Adrenal gland (tissue), 5 donors: ENCODE data around the gene KRTAP10-3.

Source experiments
- CTCF ChIP-seq, 6 experiments: fragments of 450-650 bp in 4 of 6; fragments of 200-600 bp in 2 of 6; sonication (generic) in 1 of 6; IDR thresholded peaks; 1 replicate in 5 of 6; 2 replicates in 1 of 6; pipeline versions ENCODE4 v1.5.1 to v1.8.0; 2016 to 2021; ENCODE audit warnings: antibody characterized with exemption in 6 of 6, mild to moderate bottlenecking in 2 of 6, moderate library complexity in 1 of 6
- POLR2A ChIP-seq, 2 donors: fragments of 450-650 bp; IDR thresholded peaks; one replicate each; pipeline ENCODE4 v1.6.1; 2017; ENCODE audit warnings: antibody characterized with exemption in 2 of 2, mild to moderate bottlenecking in 2 of 2, moderate library complexity in 1 of 2
- donor health status: DM: no; HTN: no; CAD: no.

- no peak for TF ChIP-seq CTCF (IDR thresholded peaks at IDR 0.05)
- no peak for TF ChIP-seq POLR2A (IDR thresholded peaks at IDR 0.05)
Measured at GRCh38 chr21:44589094-44589493, 30.5 kb upstream of the KRTAP10-3 start.
